Activated CD4-positive, alpha-beta T cell treated with anti-CD3 and anti-CD28 coated beads for 36 hours (primary cell): ENCODE results near the gene ALDOB. TPM values are rescaled to one million over a fixed set of nuclear protein-coding genes. Genes with fewer than 3 reads are reported as not detected.

Source experiments
- ATAC-seq: fragments of 200-7000 bp; cut with Tn5 transposase; one replicate; pipeline ENCODE4 v1.10.0; 2021; ENCODE audit warnings: mild to moderate bottlenecking, moderate library complexity
- CTCF ChIA-PET: fragments of 350-600 bp; sonication (Branson Sonifier 250); formaldehyde crosslinking; loops from one replicate; lab custom pipeline; 2021; ENCODE audit warnings: antibody characterized with exemption; lab: Charles Lee
- POLR2A ChIA-PET: fragments of 350-600 bp; sonication (Branson Sonifier 250); formaldehyde crosslinking; loops from one replicate; lab custom pipeline; 2021; ENCODE audit warnings: antibody characterized with exemption, inconsistent platforms; lab: Charles Lee
- DNase-seq: peaks from one replicate; pipeline ENCODE4 v3.0.0-alpha.2; 2020
- H3K27ac Mint-ChIP-seq: one replicate; pipeline ENCODE4 v1.8.0; 2021; ENCODE audit warnings: mixed read lengths
- H3K27me3 Mint-ChIP-seq: one replicate; pipeline ENCODE4 v1.8.0; 2021; ENCODE audit warnings: mixed read lengths
- H3K36me3 Mint-ChIP-seq: one replicate; pipeline ENCODE4 v1.8.0; 2021; ENCODE audit warnings: low read depth, mixed read lengths
- H3K4me1 Mint-ChIP-seq: one replicate; pipeline ENCODE4 v1.8.0; 2021; ENCODE audit warnings: mixed read lengths
- H3K4me3 Mint-ChIP-seq: one replicate; pipeline ENCODE4 v1.8.0; 2021; ENCODE audit warnings: mild to moderate bottlenecking, moderate library complexity, mixed read lengths
- H3K9me3 Mint-ChIP-seq: one replicate; pipeline ENCODE4 v1.8.0; 2021; ENCODE audit warnings: low read depth, mixed read lengths
- intact Hi-C, 2 experiments: fragments of 100-400 bp; cut with DNase I in 1 of 2; cut with micrococcal nuclease in 1 of 2; formaldehyde crosslinking; loops; one replicate each; pipeline versions ENCODE4 v1.14.2 to v1.15.1; 2022 to 2024; cut with DNase I, micrococcal nuclease
- total RNA-seq, 2 experiments: library from RNA; stranded (reverse); gene quantifications; one replicate each; pipeline ENCODE4 v1.2.3, GENCODE V29; 2021

Gene ALDOB
- total RNA-seq, 2 experiments from 2014 or later: not detected

GRCh38 chr9:101400120-101400519 is 35.5 kb downstream of the ALDOB start:
- DNase-seq (no peak), ATAC-seq (no peak)
- H3K27ac Mint-ChIP-seq: peak overlapping the region; percentile 100
- H3K4me3 Mint-ChIP-seq: peak overlapping the region; percentile 94
- POLR2A ChIA-PET: no interaction called here
- peaks cover 56% of the 10 kb centered on the region for H3K4me1 Mint-ChIP-seq
- intact Hi-C loops: loop anchor here in 1 of 2 experiments (5.0 kb wide), 1 partner anchor 1578 kb away; the partner anchor contains the start of gene NR4A3
- CTCF ChIA-PET: interaction anchor here (1.0 kb wide), 1 partner anchor 10 kb away, joined by 3 read pairs; no protein-coding TSS in a partner anchor
- peaks cover 16% of the 10 kb centered on the region for H3K9me3 Mint-ChIP-seq
- no peaks in the 10 kb centered on the region for H3K27me3 Mint-ChIP-seq
- peaks cover 83% of the 10 kb centered on the region for H3K36me3 Mint-ChIP-seq

- H3K9me3 Mint-ChIP-seq: peaks cover 14% of the 10 kb centered on the region
- peak overlapping the region; percentile 94 for H3K4me3 Mint-ChIP-seq
- H3K4me1 Mint-ChIP-seq: peaks cover 62% of the 10 kb centered on the region
- peaks cover 83% of the 10 kb centered on the region for H3K36me3 Mint-ChIP-seq
- H3K27ac Mint-ChIP-seq: peak overlapping the region; percentile 100
- intact Hi-C loops: loop anchor here (5.0 to 10.0 kb wide), 5 partner anchors 925 to 1492 kb away; partner anchors contain the start of genes ERP44 (in 1 of the 2), INVS (in 1 of the 2), STX17 (in 1 of the 2) and TEX10 (in 1 of the 2)
- no peaks in the 10 kb centered on the region for H3K27me3 Mint-ChIP-seq
- no peak for DNase-seq
- ChIA-PET CTCF (interaction anchor here (1.0 kb wide), 1 partner anchor 10 kb away, joined by 3 read pairs; no protein-coding TSS in a partner anchor), POLR2A (interaction anchor here (1.5 kb wide), 1 partner anchor 134 kb away, joined by 9 read pairs; the partner anchor contains the start of gene RNF20)
- no peak for ATAC-seq
Measured at GRCh38 chr9:101399643-101399970, 36.0 kb downstream of the ALDOB start.

DNA sequence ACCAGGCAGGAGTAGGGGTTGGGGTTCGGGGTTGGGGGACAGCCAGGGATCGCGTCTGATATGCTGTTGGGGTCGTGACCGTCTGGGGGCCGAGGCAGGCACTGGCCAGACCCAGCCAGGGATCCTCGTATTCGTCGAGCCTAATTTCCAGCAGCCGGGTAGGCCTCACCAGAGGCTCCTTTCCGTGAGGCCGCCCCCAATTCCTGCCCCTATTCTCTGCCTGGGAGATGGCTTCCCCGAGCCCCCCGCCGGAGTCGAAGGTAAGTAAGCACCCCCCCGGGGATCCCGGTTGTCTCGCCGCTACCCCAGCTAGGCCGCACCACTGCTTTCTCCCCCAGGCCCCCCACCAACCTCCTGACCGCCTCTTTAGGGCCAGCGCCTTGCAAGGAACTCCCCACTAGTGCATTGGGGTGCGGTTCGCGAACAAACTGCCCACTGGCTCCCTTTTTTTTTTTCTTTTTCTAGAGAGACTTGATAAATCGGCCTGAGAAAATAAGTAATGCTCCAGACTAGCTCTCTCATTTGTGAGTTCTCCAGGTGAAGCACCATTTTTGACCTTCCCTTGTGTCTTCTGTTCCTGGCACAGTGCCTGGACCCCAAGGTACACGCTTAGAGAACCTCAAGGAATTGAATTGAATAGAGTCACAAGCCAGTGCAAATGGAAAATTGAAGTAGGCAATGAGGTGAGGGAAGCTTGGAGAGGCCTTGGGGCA is 36.5 kb downstream of the ALDOB start:
- H3K36me3 Mint-ChIP-seq: peaks cover 83% of the 10 kb centered on the region
- H3K27ac Mint-ChIP-seq: peak overlapping the region; percentile 100
- peak overlapping the region; percentile 94 for H3K4me3 Mint-ChIP-seq
- ChIA-PET CTCF (interaction anchor here (0.6 to 0.9 kb wide), 5 partner anchors 7 to 134 kb away, joined by 3 to 8 read pairs (median 4); partner anchors contain the start of gene RNF20), POLR2A (interaction anchor here (0.6 to 1.5 kb wide), 3 partner anchors 10 to 135 kb away, joined by 4 to 9 read pairs (median 4); partner anchors contain the start of gene RNF20)
- peak; percentile 1 for ATAC-seq
- intact Hi-C loops: loop anchor here (1.0 to 10.0 kb wide), 7 partner anchors 134 to 1492 kb away; partner anchors contain the start of genes INVS (in 2 of the 2), RNF20 (in 2 of the 2), ERP44 (in 1 of the 2) and STX17 (in 1 of the 2)
- peaks cover 18% of the 10 kb centered on the region for H3K9me3 Mint-ChIP-seq
- DNase-seq: no peak
- H3K4me1 Mint-ChIP-seq: peaks cover 67% of the 10 kb centered on the region
- H3K27me3 Mint-ChIP-seq: no peaks in the 10 kb centered on the region

DNA sequence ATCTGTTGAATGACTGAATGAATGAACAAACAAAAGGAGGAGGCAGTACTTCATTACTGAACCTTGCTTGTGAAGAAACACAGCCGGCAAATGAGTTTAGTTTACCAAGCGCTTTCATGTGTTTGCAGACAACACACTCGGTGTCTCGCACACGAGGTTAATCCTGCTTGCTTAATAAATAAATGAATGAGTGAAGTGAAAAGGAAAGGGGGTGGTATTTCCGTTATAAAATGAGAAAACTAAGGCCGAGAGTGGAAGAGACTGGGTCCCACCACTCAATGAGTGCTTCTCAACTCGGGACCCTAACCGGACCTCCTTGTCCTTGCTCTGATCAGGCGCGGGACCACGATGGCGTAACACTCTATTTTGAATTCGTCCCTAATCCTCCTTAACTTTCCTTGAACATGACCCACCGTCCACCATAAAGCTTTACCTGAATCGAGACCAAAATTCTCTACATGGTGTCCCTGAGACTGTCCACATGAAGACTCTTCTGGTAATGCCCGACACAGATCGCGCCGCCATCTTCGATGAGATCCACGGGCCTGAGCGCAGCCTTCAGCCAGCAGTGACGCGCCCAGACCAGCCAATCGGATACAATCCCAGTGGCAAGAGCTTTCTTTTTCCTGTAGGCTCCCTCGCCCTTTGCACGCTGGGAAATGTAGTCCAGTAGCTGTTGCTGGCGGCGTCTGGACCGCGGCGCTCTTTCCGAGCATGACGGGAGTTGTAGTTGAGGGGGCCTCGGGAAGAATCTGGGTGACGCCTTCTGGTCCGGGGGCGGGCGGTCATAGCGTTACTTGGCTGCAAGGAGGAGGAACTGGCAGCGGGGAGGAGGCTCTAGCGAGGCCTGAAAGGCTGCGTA is 37.3 kb downstream of the ALDOB start, which contains the start of the genes MRPL50 and ZNF189:
Gene MRPL50, minus strand, starts transcription at position 551 of the 862 bp plus-strand sequence. Its CDS starts 26 bp downstream, at position 525.
Gene ZNF189, plus strand, starts transcription at position 784 of the 862 bp plus-strand sequence. CDS start 306 bp downstream, outside the sequence.
- Mint-ChIP-seq H3K9me3 (peaks cover 17% of the 10 kb centered on the region), H3K4me1 (peaks cover 67% of the 10 kb centered on the region), H3K27ac (peak within 1 kb of the TSS; percentile 100), H3K36me3 (peaks cover 82% of the 10 kb centered on the region), H3K4me3 (peak within 1 kb of the TSS; percentile 94), H3K27me3 (no peaks in the 10 kb centered on the region)
- ChIA-PET CTCF (interaction anchor here (0.6 to 0.9 kb wide), 6 partner anchors 8 to 135 kb away, joined by 3 to 8 read pairs (median 4); partner anchors contain the start of gene RNF20), POLR2A (interaction anchor here (0.6 to 1.5 kb wide), 3 partner anchors 9 to 135 kb away, joined by 4 to 9 read pairs (median 4); partner anchors contain the start of gene RNF20)
- DNase-seq (peak; percentile 98), ATAC-seq (peak; percentile 97)
- intact Hi-C loops: loop anchor here (1.0 to 10.0 kb wide), 7 partner anchors 135 to 1491 kb away; partner anchors contain the start of genes INVS (in 2 of the 2), RNF20 (in 2 of the 2), ERP44 (in 1 of the 2) and STX17 (in 1 of the 2)

GRCh38 chr9:101397746-101398067 is 37.9 kb downstream of the ALDOB start:
- Mint-ChIP-seq H3K9me3 (peaks cover 18% of the 10 kb centered on the region), H3K36me3 (peaks cover 81% of the 10 kb centered on the region), H3K4me1 (peaks cover 66% of the 10 kb centered on the region), H3K27ac (peak overlapping the region; percentile 100), H3K4me3 (peak overlapping the region; percentile 94), H3K27me3 (no peaks in the 10 kb centered on the region)
- ATAC-seq: no peak
- ChIA-PET POLR2A (no interaction called here), CTCF (interaction anchor here (0.8 kb wide), 1 partner anchor 10 kb away, joined by 5 read pairs; no protein-coding TSS in a partner anchor)
- DNase-seq: no peak
- intact Hi-C loops: loop anchor here (1.0 to 10.0 kb wide), 8 partner anchors 136 to 1490 kb away; partner anchors contain the start of genes INVS (in 2 of the 2), RNF20 (in 2 of the 2), ERP44 (in 1 of the 2) and STX17 (in 1 of the 2)

- no peak for ATAC-seq
- ChIA-PET CTCF (interaction anchor here (0.6 kb wide), 1 partner anchor 255 kb away, joined by 3 read pairs; no protein-coding TSS in a partner anchor), POLR2A (interaction anchor here (0.5 kb wide), 1 partner anchor 9 kb away, joined by 3 read pairs; no protein-coding TSS in a partner anchor)
- intact Hi-C loops: loop anchor here (5.0 to 10.0 kb wide), 5 partner anchors 920 to 1487 kb away; partner anchors contain the start of genes ERP44 (in 1 of the 2), INVS (in 1 of the 2), STX17 (in 1 of the 2) and TEX10 (in 1 of the 2)
- peaks cover 79% of the 10 kb centered on the region for H3K36me3 Mint-ChIP-seq
- H3K4me1 Mint-ChIP-seq: peaks cover 57% of the 10 kb centered on the region
- no peak overlapping the region for H3K27ac Mint-ChIP-seq
- peaks cover 20% of the 10 kb centered on the region for H3K9me3 Mint-ChIP-seq
- H3K27me3 Mint-ChIP-seq: no peaks in the 10 kb centered on the region
- H3K4me3 Mint-ChIP-seq: no peak overlapping the region
- no peak for DNase-seq
Measured at GRCh38 chr9:101394687-101395086, 40.9 kb downstream of the ALDOB start.

DNA sequence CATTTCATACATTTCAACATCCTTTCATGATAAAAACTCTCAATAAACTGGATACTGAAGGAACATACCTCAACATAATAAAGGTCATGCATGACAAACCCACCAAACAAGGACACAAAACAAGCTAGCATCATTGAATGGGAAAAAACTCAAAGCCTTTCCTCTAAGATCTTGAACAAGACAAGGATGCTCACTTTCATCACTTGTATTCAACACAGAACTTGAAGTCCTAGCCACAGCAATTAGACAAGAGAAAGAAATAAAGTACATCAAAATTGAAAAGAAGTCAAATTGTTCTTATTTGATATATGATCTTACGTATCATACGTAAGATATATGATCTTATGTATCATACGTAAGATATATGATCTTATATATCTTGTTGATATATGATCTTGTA is 42.4 kb downstream of the ALDOB start:
- intact Hi-C loops: loop anchor here in 1 of 2 experiments (10.0 kb wide), 1 partner anchor 918 kb away; the partner anchor contains the start of gene TMEFF1
- H3K27ac Mint-ChIP-seq: no peak overlapping the region
- H3K27me3 Mint-ChIP-seq: no peaks in the 10 kb centered on the region
- no peak overlapping the region for H3K4me3 Mint-ChIP-seq
- ChIA-PET POLR2A (no interaction called here), CTCF (interaction anchor here (0.5 kb wide), 1 partner anchor 211 kb away, joined by 3 read pairs; no protein-coding TSS in a partner anchor)
- ATAC-seq: no peak
- DNase-seq: no peak
- H3K36me3 Mint-ChIP-seq: peaks cover 82% of the 10 kb centered on the region
- peaks cover 20% of the 10 kb centered on the region for H3K9me3 Mint-ChIP-seq
- peaks cover 56% of the 10 kb centered on the region for H3K4me1 Mint-ChIP-seq

DNA sequence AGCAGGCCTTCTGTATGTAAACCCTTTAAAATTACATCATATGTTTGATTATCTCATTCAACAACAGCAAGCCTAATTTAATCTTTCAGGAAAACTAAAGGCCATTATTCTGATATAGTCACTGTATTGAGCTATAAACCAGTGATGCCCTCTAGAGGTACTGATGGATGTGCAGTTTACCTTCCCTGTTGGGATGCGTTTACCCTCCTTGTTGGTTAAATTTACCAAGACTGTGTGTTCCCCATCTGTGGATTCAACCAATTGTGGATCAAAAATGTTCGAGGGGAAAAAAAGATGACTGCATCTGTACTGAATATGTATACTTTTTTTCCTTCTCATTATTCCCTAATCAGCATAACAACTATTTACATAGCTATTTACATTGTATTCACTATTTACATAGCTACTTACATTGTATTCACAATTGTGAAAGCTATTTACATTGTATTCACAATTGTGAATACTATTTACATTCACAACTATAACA is 47.0 kb downstream of the ALDOB start:
- POLR2A ChIA-PET: interaction anchor here (1.1 kb wide), 1 partner anchor 10 kb away, joined by 4 read pairs; the partner anchor contains the start of genes MRPL50 and ZNF189
- ATAC-seq: no peak
- Mint-ChIP-seq H3K9me3 (peaks cover 15% of the 10 kb centered on the region), H3K4me3 (no peak overlapping the region), H3K36me3 (peaks cover 57% of the 10 kb centered on the region), H3K4me1 (peaks cover 25% of the 10 kb centered on the region), H3K27me3 (no peaks in the 10 kb centered on the region), H3K27ac (peak overlapping the region; percentile 67)
- no peak for DNase-seq
- CTCF ChIA-PET: interaction anchor here (0.6 to 1.2 kb wide), 9 partner anchors 8 to 1725 kb away, joined by 3 to 8 read pairs (median 4); partner anchors contain the start of genes MRPL50 and ZNF189
- intact Hi-C loops: loop anchor here in 1 of 2 experiments (2.0 kb wide), 1 partner anchor 786 kb away; no protein-coding TSS in a partner anchor

- H3K4me1 Mint-ChIP-seq: peaks cover 23% of the 10 kb centered on the region
- DNase-seq (no peak), ATAC-seq (peak; percentile 76)
- intact Hi-C loops: loop anchor here in 1 of 2 experiments (2.0 kb wide), 1 partner anchor 785 kb away; no protein-coding TSS in a partner anchor
- H3K4me3 Mint-ChIP-seq: no peak overlapping the region
- H3K27ac Mint-ChIP-seq: peak overlapping the region; percentile 67
- H3K27me3 Mint-ChIP-seq: no peaks in the 10 kb centered on the region
- POLR2A ChIA-PET: no interaction called here
- CTCF ChIA-PET: interaction anchor here (0.6 to 1.2 kb wide), 10 partner anchors 10 to 1724 kb away, joined by 3 to 8 read pairs (median 4); partner anchors contain the start of genes MRPL50 and ZNF189
- peaks cover 53% of the 10 kb centered on the region for H3K36me3 Mint-ChIP-seq
- H3K9me3 Mint-ChIP-seq: peaks cover 13% of the 10 kb centered on the region
Measured at GRCh38 chr9:101387871-101388506, 47.6 kb downstream of the ALDOB start.
